Neural progenitor cell (in vitro differentiated cells): Measurements from ENCODE around the gene GFY.

Experiments used
- EZH2 ChIP-seq: fragments of 200-600 bp; sonication (generic); IDR thresholded peaks from 2 replicates; pipeline ENCODE4 v1.6.1; 2017; ENCODE audit warnings: antibody characterized with exemption, mild to moderate bottlenecking, moderate library complexity
- EZH2phosphoT487 ChIP-seq: fragments of 200-600 bp; sonication (generic); IDR thresholded peaks from 2 replicates; pipeline ENCODE4 v1.6.1; 2017; ENCODE audit warnings: antibody characterized with exemption
- TF ChIP-seq, protein P1 (sequence below): fragments of 200-600 bp; sonication (generic); IDR thresholded peaks from 2 replicates; pipeline ENCODE4 v1.5.1; 2017; ENCODE audit warnings: antibody characterized with exemption, mild to moderate bottlenecking

DNA sequence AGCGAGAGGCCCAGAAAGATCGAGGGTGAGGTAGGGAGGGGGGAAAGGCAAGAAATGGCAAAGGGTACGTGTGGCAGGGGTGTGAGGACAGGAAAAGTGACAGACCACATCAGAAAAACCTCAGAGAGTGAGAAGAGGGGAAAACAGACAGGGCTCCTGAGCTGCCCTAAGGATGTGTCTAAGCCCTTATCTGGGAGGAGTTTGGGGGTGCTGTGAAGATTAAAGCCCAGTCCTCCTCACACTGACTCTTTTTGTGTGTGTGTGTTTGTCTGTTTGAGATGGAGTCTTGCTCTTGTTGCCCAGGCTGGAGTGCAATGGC is 1.2 kb upstream of the GFY start:
- TF ChIP-seq, protein P1, sequence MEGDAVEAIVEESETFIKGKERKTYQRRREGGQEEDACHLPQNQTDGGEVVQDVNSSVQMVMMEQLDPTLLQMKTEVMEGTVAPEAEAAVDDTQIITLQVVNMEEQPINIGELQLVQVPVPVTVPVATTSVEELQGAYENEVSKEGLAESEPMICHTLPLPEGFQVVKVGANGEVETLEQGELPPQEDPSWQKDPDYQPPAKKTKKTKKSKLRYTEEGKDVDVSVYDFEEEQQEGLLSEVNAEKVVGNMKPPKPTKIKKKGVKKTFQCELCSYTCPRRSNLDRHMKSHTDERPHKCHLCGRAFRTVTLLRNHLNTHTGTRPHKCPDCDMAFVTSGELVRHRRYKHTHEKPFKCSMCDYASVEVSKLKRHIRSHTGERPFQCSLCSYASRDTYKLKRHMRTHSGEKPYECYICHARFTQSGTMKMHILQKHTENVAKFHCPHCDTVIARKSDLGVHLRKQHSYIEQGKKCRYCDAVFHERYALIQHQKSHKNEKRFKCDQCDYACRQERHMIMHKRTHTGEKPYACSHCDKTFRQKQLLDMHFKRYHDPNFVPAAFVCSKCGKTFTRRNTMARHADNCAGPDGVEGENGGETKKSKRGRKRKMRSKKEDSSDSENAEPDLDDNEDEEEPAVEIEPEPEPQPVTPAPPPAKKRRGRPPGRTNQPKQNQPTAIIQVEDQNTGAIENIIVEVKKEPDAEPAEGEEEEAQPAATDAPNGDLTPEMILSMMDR: no peak
- TF ChIP-seq EZH2 (no peak), EZH2phosphoT487 (no peak)
